Right atrium auricular region (tissue), 2 donors: Measurements from ENCODE around the gene URM1. TPM values are rescaled to one million over a fixed set of nuclear protein-coding genes. Genes with fewer than 3 reads are reported as not detected.

ENCODE experiments used
- DNase-seq: peaks from one replicate; pipeline ENCODE4 v3.0.0-alpha.2; 2019; ENCODE audit warnings: low spot score
- H3K27ac ChIP-seq, 2 donors: fragments of 200-600 bp; sonication (generic); 1 replicate in 1 of 2; 2 replicates in 1 of 2; pipeline ENCODE4 v1.5.1; 2016 to 2019
- H3K27me3 ChIP-seq, 2 donors: fragments of 200-600 bp; sonication (generic); one replicate each; pipeline versions ENCODE4 v1.5.1 to v1.6.0; 2017 to 2019
- H3K36me3 ChIP-seq: fragments of 200-600 bp; sonication (generic); one replicate; pipeline ENCODE4 v1.5.1; 2016
- H3K4me1 ChIP-seq, 2 donors: fragments of 200-600 bp; sonication (generic); one replicate each; pipeline versions ENCODE4 v1.5.1 to v1.6.0; 2017 to 2019
- H3K4me3 ChIP-seq, 2 donors: fragments of 200-600 bp; sonication (generic); 1 replicate in 1 of 2; 2 replicates in 1 of 2; pipeline ENCODE4 v1.5.1; 2017 to 2019; ENCODE audit warnings: mild to moderate bottlenecking in 1 of 2, moderate library complexity in 1 of 2
- H3K9me3 ChIP-seq, 2 donors: fragments of 200-600 bp; sonication (generic); one replicate each; pipeline ENCODE4 v1.5.1; 2019
- CTCF ChIP-seq, 2 donors: fragments of 200-600 bp; sonication (generic); IDR thresholded peaks; one replicate each; pipeline ENCODE4 v1.5.1; 2019; ENCODE audit warnings: antibody characterized with exemption in 2 of 2
- total RNA-seq, 2 donors: library from RNA; depleted of rRNA; stranded (reverse); fragments of >200 nt; gene quantifications; one replicate each; pipeline ENCODE4 v1.1.0, GENCODE V29; 2016

URM1 gene
- total RNA-seq, 2 donors from 2014 or later = 34.0 to 37.3 TPM

DNA sequence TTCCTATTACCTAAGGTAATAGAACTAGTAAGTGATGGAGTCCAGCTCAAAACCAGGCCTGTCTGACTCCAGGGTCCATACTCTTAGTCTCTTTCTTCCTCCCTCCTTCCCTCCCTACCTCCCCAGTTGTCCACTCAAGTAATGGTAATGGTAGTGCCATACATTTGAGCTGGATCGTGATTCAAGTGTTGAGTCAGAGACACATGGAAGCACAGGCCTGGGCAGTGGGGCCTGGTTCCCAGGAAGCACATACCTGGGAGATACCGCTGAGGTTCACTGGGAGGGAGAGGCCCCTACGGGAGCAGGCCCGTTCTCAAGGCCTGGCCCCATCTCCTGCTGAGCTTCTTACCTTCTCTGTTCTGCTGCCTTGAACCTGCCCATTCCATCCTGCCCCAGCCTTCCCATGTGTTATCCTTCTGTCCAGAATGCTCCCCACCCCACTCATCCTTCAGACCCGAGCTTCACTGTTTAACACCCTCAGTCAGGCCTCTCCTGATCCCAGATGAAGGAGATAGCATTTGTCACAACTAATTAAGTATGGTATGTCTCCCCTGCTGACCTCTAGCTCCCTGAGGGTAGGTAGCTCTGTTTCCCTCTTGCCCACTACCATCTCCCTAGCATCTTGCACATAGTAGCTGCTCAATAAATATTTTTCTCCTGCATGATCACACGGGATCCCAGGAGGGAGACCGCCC is 13.8 kb downstream of the URM1 start:
- Histone ChIP-seq H3K4me3 (no peak overlapping the region), H3K27me3 (no peaks in the 10 kb centered on the region), H3K4me1 (no peaks in the 10 kb centered on the region), H3K9me3 (no peaks in the 10 kb centered on the region), H3K27ac (no peak overlapping the region), H3K36me3 (peaks cover 47% of the 10 kb centered on the region)
- TF ChIP-seq CTCF (IDR thresholded peaks at IDR 0.05) = no peak
- DNase-seq = no peak

DNA sequence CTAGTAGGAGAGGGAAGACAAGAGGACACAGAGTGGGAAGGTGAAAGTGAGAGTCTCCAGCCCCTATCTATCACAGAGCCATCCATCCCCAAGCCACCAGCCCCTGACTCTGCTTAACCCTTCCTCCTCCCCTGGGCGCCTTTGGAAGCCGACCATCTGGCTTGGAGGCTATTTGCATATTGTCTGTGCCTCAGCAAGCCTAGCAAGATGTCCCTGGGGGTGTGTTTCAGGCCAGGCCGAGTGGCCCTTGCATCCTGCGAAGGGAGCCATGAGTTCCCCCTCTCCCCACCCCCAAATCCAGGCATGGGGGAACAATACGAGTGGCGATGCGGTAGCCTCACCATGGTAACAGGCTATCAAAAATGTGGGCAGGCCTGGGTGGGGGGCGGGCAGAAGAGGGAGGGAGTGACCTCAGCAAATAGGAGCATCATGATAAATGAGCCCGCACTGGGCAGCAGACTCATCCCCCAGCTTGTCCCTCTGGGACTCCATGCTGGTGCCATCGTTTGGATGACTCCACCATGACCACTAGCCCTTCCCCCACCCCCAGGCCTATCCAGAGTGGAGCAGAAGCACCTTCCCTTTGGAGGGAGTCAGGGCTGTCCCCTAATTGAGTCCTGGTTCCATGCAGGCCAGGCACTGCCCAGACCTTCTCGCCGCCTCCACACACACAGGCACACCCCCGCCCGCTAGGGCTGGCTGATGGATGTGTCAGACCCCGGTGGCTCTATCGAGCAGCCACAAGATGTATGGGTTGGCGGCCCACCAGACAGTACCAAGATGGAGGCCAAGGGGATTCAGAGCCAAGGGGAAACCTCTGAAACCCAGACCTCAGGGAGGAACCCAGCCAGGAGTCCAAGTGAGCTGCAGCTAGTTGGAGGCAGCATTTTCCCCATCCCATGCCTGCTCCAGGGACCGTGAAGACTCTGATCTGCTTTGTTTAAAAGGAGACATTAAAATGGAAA is 14.6 kb downstream of the URM1 start:
- Histone ChIP-seq H3K9me3 (no peaks in the 10 kb centered on the region), H3K36me3 (peaks cover 52% of the 10 kb centered on the region), H3K4me3 (no peak overlapping the region), H3K27me3 (no peaks in the 10 kb centered on the region), H3K4me1 (no peaks in the 10 kb centered on the region), H3K27ac (no peak overlapping the region)
- no peak for DNase-seq
- TF ChIP-seq CTCF (IDR thresholded peaks at IDR 0.05) = no peak

- Histone ChIP-seq H3K9me3 (no peaks in the 10 kb centered on the region), H3K36me3 (peaks cover 37% of the 10 kb centered on the region), H3K27me3 (peaks cover 0 to 3% of the 10 kb centered on the region in 2 donors), H3K27ac (no peak overlapping the region), H3K4me3 (no peak overlapping the region), H3K4me1 (no peaks in the 10 kb centered on the region)
- TF ChIP-seq CTCF (IDR thresholded peaks at IDR 0.05) = no peak
- DNase-seq = no peak
Observed at GRCh38 chr9:128388150-128388549, 17.0 kb downstream of the URM1 start.

- Histone ChIP-seq H3K27ac (no peak overlapping the region), H3K4me3 (no peak overlapping the region), H3K27me3 (peaks cover 0 to 3% of the 10 kb centered on the region in 2 donors), H3K36me3 (peaks cover 34% of the 10 kb centered on the region), H3K9me3 (no peaks in the 10 kb centered on the region), H3K4me1 (no peaks in the 10 kb centered on the region)
- DNase-seq = no peak
- no peak for TF ChIP-seq CTCF (IDR thresholded peaks at IDR 0.05)
Observed at GRCh38 chr9:128389395-128390149, 18.4 kb downstream of the URM1 start.

DNA sequence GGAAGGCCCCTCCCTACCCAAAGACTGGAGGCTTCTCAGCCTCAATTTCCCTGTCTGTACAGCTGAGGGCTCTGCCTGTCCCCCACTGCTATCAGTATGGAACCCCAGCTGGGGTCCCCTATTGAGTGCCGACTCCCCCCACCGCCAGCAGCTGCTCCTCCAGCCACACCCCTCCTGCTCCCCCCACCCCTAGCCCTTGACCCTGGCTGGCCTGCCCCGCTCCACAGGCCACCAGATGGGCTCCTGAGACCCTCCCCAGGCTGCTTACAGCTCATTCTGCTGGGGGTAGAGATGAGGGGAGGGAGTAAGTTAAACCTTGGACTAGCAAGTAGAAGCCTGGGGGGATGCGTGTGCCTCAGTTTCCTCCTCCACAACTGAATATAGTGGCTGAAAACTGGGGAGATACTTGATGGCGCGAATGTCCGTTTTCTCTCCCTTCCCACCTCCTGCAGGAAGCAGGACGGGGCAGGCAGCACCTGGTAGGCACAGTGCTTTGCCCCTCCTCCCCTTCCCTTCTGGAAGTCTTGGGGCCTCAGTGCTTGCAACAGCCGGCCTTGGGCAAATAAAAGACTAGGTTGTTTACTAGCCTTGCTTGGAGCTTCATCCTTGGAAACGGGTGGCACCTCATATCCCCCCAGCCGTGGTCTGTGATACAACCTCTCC is 19.1 kb downstream of the URM1 start:
- Histone ChIP-seq H3K27me3 (peaks cover 0 to 3% of the 10 kb centered on the region in 2 donors), H3K36me3 (peaks cover 34% of the 10 kb centered on the region), H3K4me3 (no peak overlapping the region), H3K27ac (no peak overlapping the region), H3K4me1 (no peaks in the 10 kb centered on the region), H3K9me3 (no peaks in the 10 kb centered on the region)
- TF ChIP-seq CTCF (IDR thresholded peaks at IDR 0.05) = no peak
- no peak for DNase-seq
